ENCODE data around the gene LHFPL3. TPM values are rescaled to one million over a fixed set of nuclear protein-coding genes. Genes with fewer than 3 reads are reported as not detected.

The LHFPL3 gene
- polyA plus RNA-seq, 1 donor from 2014 or later = 5.6 TPM

- no peaks in the 10 kb centered on the region for H3K9me2 ChIP-seq (ENCODE audit: insufficient read depth, low read length)
- TF ChIP-seq MXI1 (conservative IDR thresholded peaks at IDR 0.05; ENCODE audit: poor library complexity, severe bottlenecking) (no peak), CTCF (IDR thresholded peaks at IDR 0.05; ENCODE audit: poor library complexity, severe bottlenecking) (no peak), TAF1 (IDR thresholded peaks at IDR 0.05; ENCODE audit: low read depth) (no peak), EP300 (conservative IDR thresholded peaks at IDR 0.05; ENCODE audit: poor library complexity, severe bottlenecking) (no peak), RAD21 (conservative IDR thresholded peaks at IDR 0.05) (no peak), EZH2 (IDR thresholded peaks at IDR 0.05; ENCODE audit: borderline replicate concordance, insufficient read depth, low read length, poor library complexity, severe bottlenecking) (no peak), SMC3 (conservative IDR thresholded peaks at IDR 0.05; ENCODE audit: poor library complexity) (no peak), POLR2AphosphoS5 (IDR thresholded peaks at IDR 0.05) (no peak), REST (IDR thresholded peaks at IDR 0.05; ENCODE audit: borderline replicate concordance) (no peak)
- no peak overlapping the region for H3K9ac ChIP-seq (ENCODE audit: low read length)
- no peaks in the 10 kb centered on the region for H3K36me3 ChIP-seq (ENCODE audit: insufficient read depth, low read length)
- H3K4me3 ChIP-seq (ENCODE audit: low read length) = no peak overlapping the region
- H3K4me2 ChIP-seq (ENCODE audit: low read length) = no peak overlapping the region
- H2AFZ ChIP-seq (ENCODE audit: low read depth, low read length) = no peak overlapping the region
- H3K27me3 ChIP-seq (ENCODE audit: insufficient read depth, low read depth, low read length) = no peaks in the 10 kb centered on the region
- no peaks in the 10 kb centered on the region for H3K79me2 ChIP-seq (replicated peaks; ENCODE audit: insufficient read depth, low read length)
- no peak overlapping the region for H3K27ac ChIP-seq (ENCODE audit: low read length)
- H3K9me3 ChIP-seq (ENCODE audit: low read length) = no peaks in the 10 kb centered on the region
- H4K20me1 ChIP-seq (ENCODE audit: insufficient read depth) = no peaks in the 10 kb centered on the region
- H3F3A ChIP-seq (ENCODE audit: insufficient read depth, low read length, poor library complexity, severe bottlenecking) = no peaks in the 10 kb centered on the region
These were observed 357.9 kb downstream of the LHFPL3 start for GRCh38 chr7:104686286-104686685.

GRCh38 chr7:104694710-104695109 lies 366.3 kb downstream of the LHFPL3 start:
- H3K4me3 ChIP-seq (ENCODE audit: low read length) = no peak overlapping the region
- no peak overlapping the region for H3K27ac ChIP-seq (ENCODE audit: low read length)
- TF ChIP-seq RAD21 (conservative IDR thresholded peaks at IDR 0.05) (no peak), CTCF (IDR thresholded peaks at IDR 0.05; ENCODE audit: poor library complexity, severe bottlenecking) (no peak), EZH2 (IDR thresholded peaks at IDR 0.05; ENCODE audit: borderline replicate concordance, insufficient read depth, low read length, poor library complexity, severe bottlenecking) (no peak), REST (IDR thresholded peaks at IDR 0.05; ENCODE audit: borderline replicate concordance) (no peak)
- H3K9ac ChIP-seq (ENCODE audit: low read length) = no peak overlapping the region
- no peaks in the 10 kb centered on the region for H3K79me2 ChIP-seq (replicated peaks; ENCODE audit: insufficient read depth, low read length)
- H3K9me3 ChIP-seq (ENCODE audit: low read length) = peaks cover 2% of the 10 kb centered on the region
- no peaks in the 10 kb centered on the region for H3F3A ChIP-seq (ENCODE audit: insufficient read depth, low read length, poor library complexity, severe bottlenecking)
- no peaks in the 10 kb centered on the region for H4K20me1 ChIP-seq (ENCODE audit: insufficient read depth)
- H2AFZ ChIP-seq (ENCODE audit: low read depth, low read length) = no peak overlapping the region
- H3K4me2 ChIP-seq (ENCODE audit: low read length) = no peak overlapping the region
- no peaks in the 10 kb centered on the region for H3K27me3 ChIP-seq (ENCODE audit: insufficient read depth, low read depth, low read length)
- H3K9me2 ChIP-seq (ENCODE audit: insufficient read depth, low read length) = no peaks in the 10 kb centered on the region
- H3K36me3 ChIP-seq (ENCODE audit: insufficient read depth, low read length) = no peaks in the 10 kb centered on the region
